Prostate gland (tissue), 2 donors: Measurements from ENCODE around the gene RSU1.

Experiments used
- POLR2A ChIP-seq: fragments of 450-650 bp; IDR thresholded peaks from one replicate; pipeline ENCODE4 v1.6.1; 2016; ENCODE audit warnings: antibody characterized with exemption, mild to moderate bottlenecking
- TF ChIP-seq, protein P1 (sequence below), 4 experiments: fragments of 200-600 bp in 2 of 4; fragments of 450-650 bp in 2 of 4; sonication (generic) in 2 of 4; IDR thresholded peaks; 1 replicate in 3 of 4; 2 replicates in 1 of 4; pipeline ENCODE4 v1.5.1; 2016 to 2019; ENCODE audit warnings: antibody characterized with exemption in 4 of 4, mild to moderate bottlenecking in 2 of 4, moderate library complexity in 2 of 4

DNA sequence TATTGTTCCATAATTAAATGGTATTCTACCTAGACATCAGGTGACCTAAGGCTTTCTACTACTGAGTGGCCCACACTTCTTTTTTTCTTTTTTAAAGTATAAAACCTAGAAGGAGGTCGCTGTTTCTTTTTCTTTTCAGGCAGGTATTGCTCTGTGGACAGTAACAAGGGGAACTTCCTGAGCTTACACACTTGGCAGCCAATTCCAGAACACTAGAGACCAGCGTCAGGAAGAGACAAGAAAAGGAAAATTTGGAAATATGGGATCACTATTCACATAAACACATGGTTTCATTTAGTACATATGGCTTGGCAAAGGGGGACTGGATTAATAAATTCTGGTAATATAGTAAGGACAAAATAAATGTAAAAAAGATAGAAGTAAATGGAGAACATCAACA is 141.9 kb downstream of the RSU1 start:
- TF ChIP-seq, protein P1, sequence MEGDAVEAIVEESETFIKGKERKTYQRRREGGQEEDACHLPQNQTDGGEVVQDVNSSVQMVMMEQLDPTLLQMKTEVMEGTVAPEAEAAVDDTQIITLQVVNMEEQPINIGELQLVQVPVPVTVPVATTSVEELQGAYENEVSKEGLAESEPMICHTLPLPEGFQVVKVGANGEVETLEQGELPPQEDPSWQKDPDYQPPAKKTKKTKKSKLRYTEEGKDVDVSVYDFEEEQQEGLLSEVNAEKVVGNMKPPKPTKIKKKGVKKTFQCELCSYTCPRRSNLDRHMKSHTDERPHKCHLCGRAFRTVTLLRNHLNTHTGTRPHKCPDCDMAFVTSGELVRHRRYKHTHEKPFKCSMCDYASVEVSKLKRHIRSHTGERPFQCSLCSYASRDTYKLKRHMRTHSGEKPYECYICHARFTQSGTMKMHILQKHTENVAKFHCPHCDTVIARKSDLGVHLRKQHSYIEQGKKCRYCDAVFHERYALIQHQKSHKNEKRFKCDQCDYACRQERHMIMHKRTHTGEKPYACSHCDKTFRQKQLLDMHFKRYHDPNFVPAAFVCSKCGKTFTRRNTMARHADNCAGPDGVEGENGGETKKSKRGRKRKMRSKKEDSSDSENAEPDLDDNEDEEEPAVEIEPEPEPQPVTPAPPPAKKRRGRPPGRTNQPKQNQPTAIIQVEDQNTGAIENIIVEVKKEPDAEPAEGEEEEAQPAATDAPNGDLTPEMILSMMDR (IDR thresholded peaks at IDR 0.05), result no peak
- TF ChIP-seq POLR2A, result no peak
